ENCODE results near the gene MICU1. TPM values are rescaled to one million over a fixed set of nuclear protein-coding genes. Genes with fewer than 3 reads are reported as not detected.
A peak's percentile ranks its signal among the peaks of the same experiment; 100 is the strongest.
"Not testable (repeated sequence)": the region's sequence is repeated elsewhere in the genome, so short reads cannot be mapped to it uniquely, and the experiment has no call there.

MICU1 gene
- total RNA-seq (10 to 100 TPM; 41.3 to 54.1 (median 45.9) TPM), polyA plus RNA-seq (10 to 100 TPM; 34.2 to 39.3 TPM)
- long read RNA-seq, donor 1, transcript MICU1-201 (12 exons, 2,383 nt) = major isoform, 17 of 22 reads
- long read RNA-seq, donor 1, partial matches to known transcripts = 1 of 22 reads
- long read RNA-seq, donor 1, other reads (novel, unspliced or antisense) = 1 of 22 reads
- long read RNA-seq, donor 2, transcript MICU1-201 (12 exons, 2,383 nt) = major isoform, 28 of 48 reads
- long read RNA-seq, donor 2, partial matches to known transcripts = 3 of 48 reads
- long read RNA-seq, donor 2, other reads (novel, unspliced or antisense) = 14 of 48 reads
- long read RNA-seq, donor 3, transcript MICU1-201 (12 exons, 2,383 nt) = major isoform, 50 of 63 reads
- long read RNA-seq, donor 3, partial matches to known transcripts = 4 of 63 reads
- long read RNA-seq, donor 3, other reads (novel, unspliced or antisense) = 7 of 63 reads

GRCh38 chr10:72625608-72626443, at the start of gene MICU1:
Gene MICU1 (minus strand): TSS chr10:72626079. CDS start chr10:72566793, 59,286 bp downstream.
- DNase-seq = peak; percentile 92 to 97
- Histone ChIP-seq H3K4me3 (peak within 1 kb of the TSS; percentile 66 to 95 (median 81)), H3K4me1 (peaks cover 2 to 20% (median 11%) of the 10 kb centered on the region in 9 donors), H3K27ac (peak within 1 kb of the TSS; percentile 36 to 88 (median 84)), H3K36me3 (peaks cover 0 to 9% (median 0%) of the 10 kb centered on the region in 9 donors), H3K27me3 (no peaks in the 10 kb centered on the region), H3K9me3 (no peaks in the 10 kb centered on the region)
- intact Hi-C loops (cut with DNase I) = loop anchor here in 5 of 10 donors (2.0 to 5.0 kb wide), 3 partner anchors 66 to 206 kb away; partner anchors contain the start of gene MCU (in 3 of the 5)
- WGBS, 2 donors = 0% methylated on average over 49 of the region's 49 CpGs
- ATAC-seq = peak; percentile 100
- TF ChIP-seq CTCF (IDR thresholded peaks at IDR 0.05) = no peak

GRCh38 chr10:72674174-72674573, 48.3 kb upstream of the MICU1 start:
- H3K27me3 ChIP-seq; DNase-seq; ATAC-seq; H3K4me3 ChIP-seq; H3K36me3 ChIP-seq; H3K9me3 ChIP-seq; H3K27ac ChIP-seq; intact Hi-C loops (cut with DNase I): not testable (repeated sequence)
- peaks cover 0 to 11% (median 0%) of the 10 kb centered on the region in 9 donors for H3K4me1 ChIP-seq
- WGBS, 2 donors = 94 to 97% methylated on average over 4 to 5 of the region's 5 CpGs

- no peaks in the 10 kb centered on the region for H3K36me3 ChIP-seq
- peaks cover 0 to 3% (median 0%) of the 10 kb centered on the region in 11 donors for H3K9me3 ChIP-seq
- no peak overlapping the region for H3K27ac ChIP-seq
- no peak for DNase-seq
- intact Hi-C loops (cut with DNase I) = no loop called here
- H3K4me3 ChIP-seq = no peak overlapping the region
- 96 to 100% methylated on average over 1 of the region's 1 CpG for WGBS, 2 donors
- TF ChIP-seq CTCF (IDR thresholded peaks at IDR 0.05) = no peak
- H3K27me3 ChIP-seq = no peaks in the 10 kb centered on the region
- no peak for ATAC-seq
- H3K4me1 ChIP-seq = peaks cover 0 to 11% (median 0%) of the 10 kb centered on the region in 9 donors
These were observed 47.4 kb upstream of the MICU1 start for GRCh38 chr10:72673280-72673679.

- TF ChIP-seq CTCF (IDR thresholded peaks at IDR 0.05) = no peak
- WGBS, 2 donors = 94 to 95% methylated on average over 3 of the region's 3 CpGs
- H3K27me3 ChIP-seq = no peaks in the 10 kb centered on the region
- no peaks in the 10 kb centered on the region for H3K36me3 ChIP-seq
- H3K4me3 ChIP-seq = no peak overlapping the region
- H3K27ac ChIP-seq = no peak overlapping the region
- intact Hi-C loops (cut with DNase I) = no loop called here
- ATAC-seq (no peak), DNase-seq (no peak)
- no peaks in the 10 kb centered on the region for H3K9me3 ChIP-seq
- no peaks in the 10 kb centered on the region for H3K4me1 ChIP-seq
These were observed 41.5 kb upstream of the MICU1 start for GRCh38 chr10:72667207-72667864.

Measured in heart right ventricle (tissue), 16 donors.